HG03095 (cell line): Measurements from ENCODE around the gene C10orf62.
"Not testable (repeated sequence)": the region's sequence is repeated elsewhere in the genome, so short reads cannot be mapped to it uniquely, and the experiment has no call there.

Experiments used
- ATAC-seq: cut with Tn5 transposase; IDR thresholded peaks from one replicate; pipeline ENCODE4 v1.9.1; 2021; ENCODE audit warnings: moderate library complexity; ENCODE audit not compliant: unreplicated experiment

Gene C10orf62

GRCh38 chr10:97563337-97563736 is 26.2 kb upstream of the C10orf62 start:
- no peak for ATAC-seq

- no peak for ATAC-seq
These were observed 24.7 kb upstream of the C10orf62 start for GRCh38 chr10:97564776-97565175.

GRCh38 chr10:97566336-97566996 is 23.1 kb upstream of the C10orf62 start:
- ATAC-seq, result no peak

GRCh38 chr10:97567891-97568290 is 21.6 kb upstream of the C10orf62 start:
- ATAC-seq, result no peak

GRCh38 chr10:97570146-97570788 is 19.3 kb upstream of the C10orf62 start:
- no peak for ATAC-seq

- no peak for ATAC-seq
These were observed 18.6 kb upstream of the C10orf62 start for GRCh38 chr10:97570789-97571471.

- ATAC-seq, result no peak
These were observed 17.9 kb upstream of the C10orf62 start for GRCh38 chr10:97571622-97572021.

- no peak for ATAC-seq
These were observed 17.1 kb upstream of the C10orf62 start, which contains the start of gene ANKRD2 for GRCh38 chr10:97572214-97572989. ANKRD2 (plus strand) TSS chr10:97572779; CDS start chr10:97572789, 10 bp downstream.

GRCh38 chr10:97573021-97573420 is 16.5 kb upstream of the C10orf62 start:
- no peak for ATAC-seq

- no peak for ATAC-seq
These were observed 15.8 kb upstream of the C10orf62 start for GRCh38 chr10:97573672-97574071.

- ATAC-seq, result no peak
These were observed 15.0 kb upstream of the C10orf62 start for GRCh38 chr10:97574374-97575126.

GRCh38 chr10:97575127-97575668 is 14.3 kb upstream of the C10orf62 start:
- ATAC-seq, result no peak

GRCh38 chr10:97576487-97576886 is 13.0 kb upstream of the C10orf62 start:
- ATAC-seq, result not testable (repeated sequence)

- ATAC-seq, result no peak
These were observed 11.8 kb upstream of the C10orf62 start for GRCh38 chr10:97577701-97578100.

GRCh38 chr10:97578171-97578844 is 11.2 kb upstream of the C10orf62 start:
- no peak for ATAC-seq

GRCh38 chr10:97580421-97581367 is 8.8 kb upstream of the C10orf62 start:
- no peak for ATAC-seq

GRCh38 chr10:97582169-97582568 is 7.4 kb upstream of the C10orf62 start:
- ATAC-seq, result no peak

GRCh38 chr10:97583476-97583875 is 6.0 kb upstream of the C10orf62 start:
- no peak for ATAC-seq
